SK-N-SH (cell line): ENCODE results near the gene CPNE4. TPM values are rescaled to one million over a fixed set of nuclear protein-coding genes. Genes with fewer than 3 reads are reported as not detected.
A peak's percentile ranks its signal among the peaks of the same experiment; 100 is the strongest.

ENCODE experiments used
- CTCF ChIA-PET: fragments of 300-600, 350-600 bp; formaldehyde crosslinking; extraction: SDS; loops from one replicate; lab custom pipeline; 2021; lab: Yijun Ruan, JAX
- POLR2A ChIA-PET: fragments of 350-600 bp; sonication (Branson Sonifier 250); formaldehyde crosslinking; extraction: SDS; loops from one replicate; lab custom pipeline; 2020; ENCODE audit warnings: antibody characterized with exemption, inconsistent platforms; lab: Yijun Ruan, JAX
- DNase-seq: peaks from one replicate; pipeline ENCODE4 v3.0.0; 2012
- H2AFZ ChIP-seq: fragments of 200-600 bp; sonication (generic); 2 replicates; pipeline ENCODE4 v1.8.1; 2016; ENCODE audit warnings: antibody characterized with exemption, mild to moderate bottlenecking, low read depth
- H3F3A ChIP-seq: fragments of 200-600 bp; sonication (generic); replicated peaks from 2 replicates; pipeline ENCODE3; 2016; ENCODE audit warnings: antibody characterized with exemption, mild to moderate bottlenecking; ENCODE audit not compliant: insufficient read depth
- H3K27ac ChIP-seq, 2 experiments: fragments of 200-500 bp in 1 of 2; fragments of 200-600 bp in 1 of 2; sonication (Bioruptor generic) in 1 of 2; sonication (generic), shearing (Covaris generic) in 1 of 2; 2 replicates each; pipeline versions ENCODE4 v1.5.1 to v1.6.1; 2014 to 2016; ENCODE audit warnings: low read depth in 2 of 2, inconsistent platforms in 1 of 2, low read length in 1 of 2, mild to moderate bottlenecking in 1 of 2, mixed read lengths in 1 of 2
- H3K27me3 ChIP-seq: fragments of 200-600 bp; sonication (generic), shearing (Covaris generic); 2 replicates; pipeline ENCODE4 v1.6.1; 2016; ENCODE audit warnings: mixed run types; ENCODE audit not compliant: insufficient read depth
- H3K36me3 ChIP-seq, 2 experiments: fragments of 200-500 bp in 1 of 2; fragments of 200-600 bp in 1 of 2; sonication (Bioruptor generic) in 1 of 2; sonication (generic) in 1 of 2; replicated peaks in 1 of 2; 2 replicates each; pipeline versions ENCODE3 to v1.5.1; 2014 to 2016; ENCODE audit warnings: low read length in 1 of 2, mild to moderate bottlenecking in 1 of 2; ENCODE audit not compliant: insufficient read depth in 2 of 2, control insufficient read depth in 1 of 2
- H3K4me1 ChIP-seq, 2 experiments: fragments of 200-500 bp in 1 of 2; fragments of 200-600 bp in 1 of 2; sonication (Bioruptor generic) in 1 of 2; sonication (generic), shearing (Covaris generic) in 1 of 2; 2 replicates each; pipeline versions ENCODE4 v1.5.1 to v1.6.1; 2014 to 2016; ENCODE audit warnings: low read depth in 1 of 2, low read length in 1 of 2, mixed run types in 1 of 2; ENCODE audit not compliant: insufficient read depth in 2 of 2, control insufficient read depth in 1 of 2
- H3K4me2 ChIP-seq: fragments of 200-600 bp; sonication (generic), shearing (Covaris generic); 2 replicates; pipeline ENCODE4 v1.6.1; 2017; ENCODE audit warnings: mixed run types
- H3K4me3 ChIP-seq, 2 experiments: fragments of 200-500 bp in 1 of 2; fragments of 200-600 bp in 1 of 2; sonication (Bioruptor generic) in 1 of 2; sonication (generic), shearing (Covaris generic) in 1 of 2; 2 replicates each; pipeline versions ENCODE4 v1.5.1 to v1.8.1; 2014 to 2016; ENCODE audit warnings: low read depth in 2 of 2, inconsistent platforms in 1 of 2, low read length in 1 of 2, mild to moderate bottlenecking in 1 of 2, mixed read lengths in 1 of 2, moderate library complexity in 1 of 2
- H3K79me2 ChIP-seq: fragments of 200-600 bp; sonication (generic); 2 replicates; pipeline ENCODE4 v1.8.1; 2017; ENCODE audit warnings: mild to moderate bottlenecking; ENCODE audit not compliant: insufficient read depth
- H3K9ac ChIP-seq: fragments of 200-600 bp; sonication (generic); 2 replicates; pipeline ENCODE4 v1.6.1; 2017; ENCODE audit warnings: mixed run types
- H3K9me2 ChIP-seq: fragments of 200-600 bp; sonication (generic); 2 replicates; pipeline ENCODE4 v1.6.1; 2017; ENCODE audit warnings: mixed run types
- H3K9me3 ChIP-seq: fragments of 200-600 bp; sonication (generic); 2 replicates; pipeline ENCODE4 v1.6.1; 2017; ENCODE audit warnings: mixed run types, mild to moderate bottlenecking, moderate library complexity
- H4K20me1 ChIP-seq: fragments of 200-600 bp; sonication (generic); 2 replicates; pipeline ENCODE4 v1.6.1; 2017; ENCODE audit warnings: mild to moderate bottlenecking, mixed run types; ENCODE audit not compliant: insufficient read depth
- CHD2 ChIP-seq: fragments of 150-350 bp; IDR thresholded peaks from 2 replicates; pipeline ENCODE4 v1.6.1; 2018; ENCODE audit warnings: low read length; ENCODE audit not compliant: partially characterized antibody
- CTCF ChIP-seq: fragments of 200-600 bp; sonication (generic); IDR thresholded peaks from 2 replicates; pipeline ENCODE4 v1.6.1; 2017; ENCODE audit warnings: antibody characterized with exemption, mild to moderate bottlenecking, moderate library complexity
- EP300 ChIP-seq, 2 experiments: IDR thresholded peaks; 2 replicates each; pipeline versions ENCODE4 v1.4.0 to v1.6.1; 2012; ENCODE audit warnings: borderline replicate concordance in 1 of 2, low read depth in 1 of 2, low read length in 1 of 2
- EZH2phosphoT487 ChIP-seq: fragments of 200-600 bp; sonication (generic); IDR thresholded peaks from 2 replicates; pipeline ENCODE4 v1.6.1; 2017; ENCODE audit warnings: low read depth, mixed run types, mild to moderate bottlenecking, antibody characterized with exemption, moderate library complexity, borderline replicate concordance
- FOXM1 ChIP-seq: IDR thresholded peaks from 2 replicates; pipeline ENCODE4 v1.4.0; 2012; ENCODE audit warnings: low read depth, mild to moderate bottlenecking
- GABPA ChIP-seq: IDR thresholded peaks from 2 replicates; pipeline ENCODE4 v1.4.0; 2012; ENCODE audit warnings: low read depth, mild to moderate bottlenecking
- GATA2 ChIP-seq: sonication (generic); formaldehyde crosslinking; IDR thresholded peaks from 2 replicates; pipeline ENCODE4 v1.5.0; 2020; ENCODE audit warnings: mild to moderate bottlenecking, missing genetic modification reagents
- JUND ChIP-seq: IDR thresholded peaks from 2 replicates; pipeline ENCODE4 v1.4.0; 2012
- MAX ChIP-seq: IDR thresholded peaks from 2 replicates; pipeline ENCODE4 v1.4.0; 2012; ENCODE audit warnings: low read depth
- MEF2A ChIP-seq: IDR thresholded peaks from 2 replicates; pipeline ENCODE4 v1.4.0; 2012; ENCODE audit warnings: low read depth, borderline replicate concordance
- MXI1 ChIP-seq: IDR thresholded peaks from 2 replicates; pipeline ENCODE4 v1.6.1; 2012; ENCODE audit warnings: mild to moderate bottlenecking, low read depth, low read length, improper control_type of control experiment
- NFIC ChIP-seq: IDR thresholded peaks from 2 replicates; pipeline ENCODE4 v1.4.0; 2012; ENCODE audit warnings: borderline replicate concordance
- NRF1 ChIP-seq: IDR thresholded peaks from 2 replicates; pipeline ENCODE4 v1.6.1; 2012; ENCODE audit warnings: low read depth, mild to moderate bottlenecking, low read length
- POLR2AphosphoS5 ChIP-seq: IDR thresholded peaks from 2 replicates; pipeline ENCODE4 v1.6.1; 2012; ENCODE audit warnings: low read depth, low read length
- REST ChIP-seq: IDR thresholded peaks from 2 replicates; pipeline ENCODE4 v1.6.1; 2012; ENCODE audit warnings: mild to moderate bottlenecking, low read depth, low read length, moderate library complexity
- RFX5 ChIP-seq: IDR thresholded peaks from 2 replicates; pipeline ENCODE4 v1.6.1; 2012; ENCODE audit warnings: mild to moderate bottlenecking, improper control_type of control experiment, low read length
- SIN3A ChIP-seq: IDR thresholded peaks from 2 replicates; pipeline ENCODE4 v1.6.1; 2012; ENCODE audit warnings: low read depth, mild to moderate bottlenecking, low read length, moderate library complexity, borderline replicate concordance
- TAF1 ChIP-seq: IDR thresholded peaks from 2 replicates; pipeline ENCODE4 v1.6.1; 2012; ENCODE audit warnings: low read depth, mild to moderate bottlenecking, low read length, moderate library complexity, borderline replicate concordance
- YY1 ChIP-seq: IDR thresholded peaks from 2 replicates; pipeline ENCODE4 v1.4.0; 2012; ENCODE audit warnings: low read depth, mild to moderate bottlenecking
- WGBS: methylation state at CpG from one replicate; pipeline ENCODE4 v1.1.6; 2017; ENCODE audit warnings: low lambda C conversion rate; 5-methylcytosine and 5-hydroxymethylcytosine counted together
- polyA plus RNA-seq, 3 experiments: library from polyadenylated mRNA; depleted of rRNA; stranded (reverse); fragments of >200 nt; gene quantifications; 2 replicates each; pipeline ENCODE4 v1.2.3, GENCODE V29; 2012
- TF ChIP-seq, protein P1 (sequence below): IDR thresholded peaks from 2 replicates; pipeline ENCODE4; 2012
- TF ChIP-seq, protein P2 (sequence below): fragments of 150-350 bp; IDR thresholded peaks from 2 replicates; pipeline ENCODE4 v1.6.1; 2016; ENCODE audit warnings: mild to moderate bottlenecking, low read depth, low read length

The CPNE4 gene
- polyA plus RNA-seq, 1 of the 3 experiments (the other 2 are of a cell fraction): not detected

- TF ChIP-seq MEF2A: no peak
- TF ChIP-seq JUND: peak; percentile 58
These were observed 491.1 kb downstream of the CPNE4 start (continued) for GRCh38 chr3:131543714-131544113.

GRCh38 chr3:131541288-131541687 lies 493.5 kb downstream of the CPNE4 start:
- ChIA-PET POLR2A (no interaction called here), CTCF (interaction anchor here (3.4 kb wide), 1 partner anchor 494 kb away, joined by 8 read pairs; the partner anchor contains the start of gene CPNE4)
- no peak for TF ChIP-seq CTCF
- TF ChIP-seq MAX: no peak
- TF ChIP-seq, protein P1, sequence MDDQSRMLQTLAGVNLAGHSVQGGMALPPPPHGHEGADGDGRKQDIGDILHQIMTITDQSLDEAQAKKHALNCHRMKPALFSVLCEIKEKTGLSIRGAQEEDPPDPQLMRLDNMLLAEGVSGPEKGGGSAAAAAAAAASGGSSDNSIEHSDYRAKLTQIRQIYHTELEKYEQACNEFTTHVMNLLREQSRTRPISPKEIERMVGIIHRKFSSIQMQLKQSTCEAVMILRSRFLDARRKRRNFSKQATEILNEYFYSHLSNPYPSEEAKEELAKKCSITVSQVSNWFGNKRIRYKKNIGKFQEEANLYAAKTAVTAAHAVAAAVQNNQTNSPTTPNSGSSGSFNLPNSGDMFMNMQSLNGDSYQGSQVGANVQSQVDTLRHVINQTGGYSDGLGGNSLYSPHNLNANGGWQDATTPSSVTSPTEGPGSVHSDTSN: no peak
- TF ChIP-seq EZH2phosphoT487: no peak
- no peak for TF ChIP-seq MXI1
- no peak for TF ChIP-seq POLR2AphosphoS5
- no peak for TF ChIP-seq GABPA
- no peak for TF ChIP-seq EP300 (IDR thresholded peaks at IDR 0.05; ENCODE audit: borderline replicate concordance in 1 of 2, low read depth in 1 of 2, low read length in 1 of 2)
- TF ChIP-seq YY1: no peak
- TF ChIP-seq, protein P2, sequence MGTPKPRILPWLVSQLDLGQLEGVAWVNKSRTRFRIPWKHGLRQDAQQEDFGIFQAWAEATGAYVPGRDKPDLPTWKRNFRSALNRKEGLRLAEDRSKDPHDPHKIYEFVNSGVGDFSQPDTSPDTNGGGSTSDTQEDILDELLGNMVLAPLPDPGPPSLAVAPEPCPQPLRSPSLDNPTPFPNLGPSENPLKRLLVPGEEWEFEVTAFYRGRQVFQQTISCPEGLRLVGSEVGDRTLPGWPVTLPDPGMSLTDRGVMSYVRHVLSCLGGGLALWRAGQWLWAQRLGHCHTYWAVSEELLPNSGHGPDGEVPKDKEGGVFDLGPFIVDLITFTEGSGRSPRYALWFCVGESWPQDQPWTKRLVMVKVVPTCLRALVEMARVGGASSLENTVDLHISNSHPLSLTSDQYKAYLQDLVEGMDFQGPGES: no peak
- TF ChIP-seq JUND: no peak
- TF ChIP-seq REST: no peak
- TF ChIP-seq NRF1: no peak
- no peak for TF ChIP-seq SIN3A
- no peak for TF ChIP-seq FOXM1
- TF ChIP-seq RFX5: no peak
- TF ChIP-seq NFIC: no peak
- TF ChIP-seq TAF1: no peak
- TF ChIP-seq CHD2: no peak
- no peak for TF ChIP-seq GATA2
- Histone ChIP-seq H3K4me2 (no peak overlapping the region), H3K27ac (no peak overlapping the region), H4K20me1 (no peaks in the 10 kb centered on the region), H3K27me3 (no peaks in the 10 kb centered on the region), H3K79me2 (no peaks in the 10 kb centered on the region), H3K9me2 (no peaks in the 10 kb centered on the region), H3K4me3 (no peak overlapping the region), H2AFZ (no peak overlapping the region), H3K9me3 (no peaks in the 10 kb centered on the region), H3K9ac (no peak overlapping the region), H3K4me1 (peaks cover 0 to 3% of the 10 kb centered on the region in 2 experiments; a peak in 2 of 4 replicates), H3K36me3 (no peaks in the 10 kb centered on the region), H3F3A (no peaks in the 10 kb centered on the region)
- WGBS: 30% methylated on average over 1 of the region's 1 CpG
- DNase-seq: no peak
